HK-2 (cell line): ENCODE data around the gene INSC.

Source experiments
- DNase-seq: peaks from one replicate; pipeline ENCODE4 v3.0.0-alpha.2; 2018; ENCODE audit not compliant: unreplicated experiment

The INSC gene

DNA sequence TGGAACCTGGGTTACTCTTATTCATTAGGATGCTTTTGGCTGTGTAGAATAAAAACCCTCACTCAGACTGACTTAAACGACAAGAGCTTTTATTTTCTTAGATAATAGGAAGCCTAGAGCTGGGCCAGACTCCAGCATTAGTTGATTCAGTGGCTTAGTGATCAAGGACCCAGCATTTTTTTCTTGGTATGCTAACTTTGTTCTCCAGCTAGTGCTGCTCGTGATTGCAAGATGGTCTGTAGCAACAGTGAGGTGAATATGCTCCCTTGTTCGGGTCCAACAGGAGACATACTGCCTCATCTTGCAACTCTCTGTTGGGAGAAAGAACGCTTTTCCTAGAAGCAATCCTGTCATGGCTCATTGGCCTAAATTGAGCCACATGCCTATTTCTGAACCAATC lies 33.4 kb downstream of the INSC start:
- DNase-seq = no peak

DNA sequence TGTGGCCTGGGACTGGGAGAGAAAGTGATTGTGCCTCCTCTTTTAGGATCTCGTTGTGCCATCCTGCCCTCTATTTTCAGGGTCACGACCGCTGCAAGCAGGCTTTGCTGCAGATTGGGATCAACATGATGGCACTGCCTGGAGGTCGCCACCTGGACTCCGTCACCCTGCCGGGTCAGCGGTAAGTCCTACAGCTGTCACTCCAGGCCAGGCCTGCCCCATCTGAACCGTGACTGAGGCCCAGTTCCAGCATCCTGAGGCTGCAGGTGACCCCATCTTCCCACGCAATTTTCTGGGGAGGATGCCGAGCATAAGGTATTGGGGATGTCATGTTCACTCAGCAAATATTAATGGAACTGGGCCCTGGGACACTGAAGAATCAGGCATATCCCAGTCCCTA lies 34.3 kb downstream of the INSC start:
- DNase-seq = no peak

DNA sequence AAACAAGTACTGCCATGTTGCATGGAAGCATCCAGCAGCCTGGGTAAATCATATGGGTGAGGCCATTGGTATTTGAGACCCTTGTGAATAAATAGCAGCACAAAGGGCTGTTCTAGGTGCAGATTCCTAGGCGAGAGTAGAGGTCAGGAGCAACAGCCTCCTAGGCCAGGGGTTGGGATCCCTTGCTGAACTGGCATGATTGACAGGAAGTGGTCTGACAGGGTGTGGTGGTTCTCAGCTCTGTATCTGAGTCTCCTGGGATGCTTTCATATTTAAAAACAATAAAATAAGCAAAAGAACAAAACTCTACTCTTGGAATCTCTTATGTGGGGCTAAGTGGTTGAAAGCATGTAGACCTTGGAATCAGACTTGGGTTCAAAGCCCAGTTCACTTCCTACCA lies 35.8 kb downstream of the INSC start:
- DNase-seq = no peak

GRCh38 chr11:15153231-15153630 lies 38.5 kb downstream of the INSC start:
- DNase-seq = no peak

DNA sequence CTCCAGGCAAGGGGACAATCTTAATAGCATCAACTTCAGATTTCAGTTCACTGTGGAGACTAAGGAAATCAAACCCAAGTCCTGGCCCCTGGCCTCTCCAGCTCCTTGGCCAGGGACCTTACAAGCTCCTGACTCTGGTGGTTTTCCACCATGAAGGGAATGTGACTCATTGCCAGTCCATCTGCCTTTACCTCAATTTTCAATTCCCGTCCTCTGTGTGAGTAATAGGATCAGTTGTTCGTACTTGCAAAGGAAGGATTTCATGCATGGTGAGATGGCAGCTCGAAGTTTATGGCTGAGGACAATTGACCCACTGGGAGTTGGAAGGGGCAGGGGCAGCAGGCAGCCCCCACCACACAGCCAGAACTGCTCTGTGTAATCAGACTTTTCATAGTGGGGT lies 42.5 kb downstream of the INSC start:
- peak; percentile 10 for DNase-seq

GRCh38 chr11:15157606-15158137 lies 42.9 kb downstream of the INSC start:
- no peak for DNase-seq

- DNase-seq = no peak
These were observed 43.8 kb downstream of the INSC start for GRCh38 chr11:15158351-15159015.

GRCh38 chr11:15159085-15159484 lies 44.4 kb downstream of the INSC start:
- DNase-seq = no peak

GRCh38 chr11:15161790-15162189 lies 47.1 kb downstream of the INSC start:
- no peak for DNase-seq

DNA sequence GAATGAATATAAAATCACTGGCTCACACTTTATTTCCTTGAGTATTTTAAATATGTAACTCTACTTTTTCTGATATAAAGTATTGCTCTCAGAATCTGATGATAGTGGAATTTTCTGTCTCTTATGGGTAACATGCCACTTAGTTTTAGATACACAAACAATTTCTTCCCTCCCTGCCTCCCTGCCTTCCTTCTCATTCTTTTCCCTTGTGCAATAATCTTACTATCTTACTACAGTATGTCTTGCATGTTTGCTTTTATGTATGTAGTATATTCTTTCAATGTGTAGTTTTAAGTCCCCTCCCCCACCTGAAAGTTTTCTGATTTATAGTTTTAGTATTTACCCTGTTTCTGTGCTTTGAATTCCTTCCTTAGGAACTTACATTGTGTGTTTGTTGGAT lies 48.4 kb downstream of the INSC start:
- no peak for DNase-seq

DNA sequence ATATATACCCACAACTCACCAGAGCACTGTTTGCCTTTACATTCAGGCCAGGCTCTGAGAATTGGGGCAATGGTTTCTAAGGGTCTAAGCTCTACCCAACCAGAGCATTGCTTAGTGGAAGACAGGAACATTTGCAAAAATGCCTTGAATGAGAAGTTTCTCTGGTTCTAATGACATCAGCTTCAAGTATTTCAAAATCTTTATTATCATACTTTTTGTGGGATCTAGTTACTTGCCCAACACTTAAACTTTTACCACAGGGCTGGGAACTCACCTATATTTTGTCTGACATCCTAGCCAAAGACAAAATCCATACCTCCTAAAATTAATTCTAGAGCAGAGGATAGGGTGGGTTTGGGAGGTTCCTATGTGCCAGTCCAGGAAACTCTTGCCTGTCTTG lies 51.5 kb downstream of the INSC start:
- no peak for DNase-seq

- no peak for DNase-seq
These were observed 55.3 kb downstream of the INSC start for GRCh38 chr11:15169815-15170551.

DNA sequence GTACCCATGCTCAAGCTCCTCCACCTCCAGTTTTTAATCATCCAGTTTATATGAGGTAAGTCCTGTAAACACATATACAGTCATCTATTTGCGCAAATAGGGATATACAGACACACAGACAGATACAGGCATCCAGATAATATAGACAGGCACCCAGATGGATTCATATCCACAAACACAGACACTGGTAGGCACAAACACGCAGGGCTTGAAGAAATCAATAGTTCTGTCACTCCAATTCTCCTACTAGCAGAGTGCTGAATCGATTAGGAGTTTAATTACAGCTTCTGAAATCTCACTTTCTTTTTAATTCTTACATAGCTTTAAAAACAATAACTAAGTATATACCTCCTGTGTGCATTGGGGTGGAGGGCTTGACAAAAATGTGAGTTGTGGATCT lies 56.0 kb downstream of the INSC start:
- DNase-seq = no peak

- no peak for DNase-seq
These were observed 57.2 kb downstream of the INSC start for GRCh38 chr11:15171956-15172355.

- DNase-seq = no peak
These were observed 61.1 kb downstream of the INSC start for GRCh38 chr11:15175831-15176230.

GRCh38 chr11:15176646-15177163 lies 62.0 kb downstream of the INSC start:
- no peak for DNase-seq

- no peak for DNase-seq
These were observed 62.8 kb downstream of the INSC start for GRCh38 chr11:15177491-15177890.

- DNase-seq = no peak
These were observed 63.5 kb downstream of the INSC start for GRCh38 chr11:15178214-15178613.

DNA sequence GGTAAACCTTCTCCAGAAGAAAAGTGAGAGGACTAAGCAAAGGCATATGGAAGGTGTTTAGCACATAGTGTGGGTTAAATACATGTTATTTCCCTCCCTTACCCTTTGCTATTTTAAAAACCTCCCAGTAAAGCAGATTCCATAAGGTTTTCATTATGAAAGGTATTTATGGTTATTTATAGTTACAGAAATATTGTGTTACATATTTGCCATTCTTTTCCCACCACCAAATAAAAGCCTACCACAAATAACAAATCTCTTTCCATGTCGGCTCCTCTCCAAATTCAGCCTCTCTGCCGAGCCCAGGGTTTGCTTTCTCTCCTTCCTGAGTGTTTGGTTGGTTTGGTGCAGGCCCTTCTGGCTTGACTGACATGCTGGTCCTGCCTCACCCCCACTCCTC lies 64.4 kb downstream of the INSC start:
- no peak for DNase-seq

- no peak for DNase-seq
These were observed 65.6 kb downstream of the INSC start for GRCh38 chr11:15180212-15180792.

DNA sequence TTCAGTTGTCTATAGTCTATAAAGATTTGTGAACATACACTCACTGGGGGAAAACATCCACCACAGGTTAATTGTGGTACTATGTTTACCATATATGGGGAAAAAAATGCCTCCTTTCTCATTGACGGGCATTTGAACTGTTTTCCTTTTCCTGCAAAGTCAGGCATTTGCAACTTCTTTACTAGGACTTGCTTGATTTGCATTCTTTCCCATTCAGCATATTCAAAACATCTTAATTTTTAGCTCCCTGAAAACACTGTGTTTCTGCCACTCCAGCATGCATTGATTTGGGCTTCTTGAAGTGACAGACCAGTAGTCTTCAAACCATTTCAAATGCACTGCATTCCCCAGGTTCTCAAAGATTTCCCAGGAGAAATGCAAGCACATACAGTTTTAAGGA lies 67.6 kb downstream of the INSC start:
- no peak for DNase-seq

GRCh38 chr11:15185021-15185420 lies 70.3 kb downstream of the INSC start:
- no peak for DNase-seq

DNA sequence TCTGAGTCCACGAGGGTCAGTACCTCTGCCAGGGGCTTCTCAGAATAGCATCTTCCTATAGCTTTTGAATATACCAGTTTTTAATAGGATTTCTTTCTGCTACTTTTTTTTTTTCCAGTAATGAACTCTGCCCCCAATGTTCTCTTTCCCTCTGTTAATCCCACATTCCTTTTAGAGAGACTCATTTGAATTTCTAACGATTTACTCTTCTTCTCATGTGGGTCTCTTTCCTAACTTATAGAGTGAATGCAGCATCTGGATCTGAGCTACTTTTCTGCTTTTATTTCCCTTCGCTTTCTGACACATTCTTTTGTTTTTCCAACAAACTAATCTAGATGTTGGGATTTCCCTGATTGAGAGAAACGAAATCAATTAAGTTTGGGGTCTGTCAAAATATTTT lies 71.4 kb downstream of the INSC start:
- no peak for DNase-seq
